ENCODE results near the gene TMEM238. TPM values are rescaled to one million over a fixed set of nuclear protein-coding genes. Genes with fewer than 3 reads are reported as not detected.
A peak's percentile ranks its signal among the peaks of the same experiment; 100 is the strongest.

Gene TMEM238
- polyA plus RNA-seq, 1 of the 3 experiments (the other 2 are of a cell fraction): 0.12 TPM

DNA sequence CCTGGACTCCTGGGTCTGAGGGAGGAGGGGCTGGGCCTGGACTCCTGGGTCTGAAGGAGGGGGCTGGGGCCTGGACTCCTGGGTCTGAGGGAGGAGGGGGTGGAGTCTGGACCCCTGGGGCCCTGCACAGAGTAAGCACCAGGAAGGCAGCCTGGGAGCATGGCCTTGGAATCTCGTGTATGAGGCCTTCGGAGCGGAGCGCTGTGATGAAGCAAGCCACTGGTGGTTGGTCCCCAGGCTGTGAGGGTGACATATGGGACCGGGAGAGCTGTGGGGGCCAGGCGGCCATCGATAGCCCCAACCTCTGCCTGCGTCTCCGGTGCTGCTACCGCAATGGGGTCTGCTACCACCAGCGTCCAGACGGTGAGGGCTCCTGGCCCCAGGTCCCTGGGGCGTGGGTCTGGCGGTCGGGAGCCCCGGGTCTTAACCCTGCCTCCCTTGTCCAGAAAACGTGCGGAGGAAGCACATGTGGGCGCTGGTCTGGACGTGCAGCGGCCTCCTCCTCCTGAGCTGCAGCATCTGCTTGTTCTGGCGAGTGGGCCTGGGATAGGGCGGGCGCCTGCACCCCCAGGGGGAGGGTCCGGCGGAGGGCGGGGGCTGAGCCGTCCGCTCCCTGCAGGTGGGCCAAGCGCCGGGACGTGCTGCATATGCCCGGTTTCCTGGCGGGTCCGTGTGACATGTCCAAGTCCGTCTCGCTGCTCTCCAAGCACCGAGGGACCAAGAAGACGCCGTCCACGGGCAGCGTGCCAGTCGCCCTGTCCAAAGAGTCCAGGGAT, 6.5 kb downstream of the TMEM238 start:
- Histone ChIP-seq H3K79me2 (ENCODE audit: insufficient read depth) (no peaks in the 10 kb centered on the region), H3K4me2 (no peak overlapping the region), H3K36me3 (replicated peaks in 1 of 2; ENCODE audit: control insufficient read depth in 1 of 2, insufficient read depth in 2 of 2, low read length in 1 of 2) (no peaks in the 10 kb centered on the region), H3K27ac (ENCODE audit: low read depth in 2 of 2, low read length in 1 of 2) (no peak overlapping the region), H2AFZ (ENCODE audit: low read depth) (no peak overlapping the region), H4K20me1 (ENCODE audit: insufficient read depth) (no peaks in the 10 kb centered on the region), H3K4me3 (ENCODE audit: low read depth in 2 of 2, low read length in 1 of 2) (no peak overlapping the region), H3K4me1 (ENCODE audit: control insufficient read depth in 1 of 2, insufficient read depth in 2 of 2, low read depth in 1 of 2, low read length in 1 of 2) (peaks cover 16 to 18% of the 10 kb centered on the region in 2 experiments; a peak in 3 of 4 replicates), H3K9me2 (no peaks in the 10 kb centered on the region), H3K9me3 (no peaks in the 10 kb centered on the region), H3K27me3 (ENCODE audit: insufficient read depth) (no peaks in the 10 kb centered on the region), H3K9ac (no peak overlapping the region), H3F3A (replicated peaks; ENCODE audit: insufficient read depth) (peaks cover under 1% of the 10 kb centered on the region)
- CTCF ChIA-PET: interaction anchor here (0.9 to 1.0 kb wide), 2 partner anchors 40 to 236 kb away, joined by 3 read pairs; no protein-coding TSS in a partner anchor
- TF ChIP-seq FOXM1 (IDR thresholded peaks at IDR 0.05; ENCODE audit: low read depth) (no peak), RAD21 (IDR thresholded peaks at IDR 0.05; ENCODE audit: low read length) (no peak), CHD2 (IDR thresholded peaks at IDR 0.05; ENCODE audit: low read length, partially characterized antibody) (no peak), ELF1 (IDR thresholded peaks at IDR 0.05) (no peak), YY1 (IDR thresholded peaks at IDR 0.05; ENCODE audit: low read depth) (no peak), NRF1 (IDR thresholded peaks at IDR 0.05; ENCODE audit: low read depth, low read length) (no peak), EP300 (IDR thresholded peaks at IDR 0.05; ENCODE audit: borderline replicate concordance in 1 of 2, low read depth in 1 of 2, low read length in 1 of 2) (no peak), TEAD4 (IDR thresholded peaks at IDR 0.05; ENCODE audit: borderline replicate concordance, insufficient read depth) (no peak), TAF1 (IDR thresholded peaks at IDR 0.05; ENCODE audit: borderline replicate concordance, low read depth, low read length) (no peak)
- TF ChIP-seq, protein P1, sequence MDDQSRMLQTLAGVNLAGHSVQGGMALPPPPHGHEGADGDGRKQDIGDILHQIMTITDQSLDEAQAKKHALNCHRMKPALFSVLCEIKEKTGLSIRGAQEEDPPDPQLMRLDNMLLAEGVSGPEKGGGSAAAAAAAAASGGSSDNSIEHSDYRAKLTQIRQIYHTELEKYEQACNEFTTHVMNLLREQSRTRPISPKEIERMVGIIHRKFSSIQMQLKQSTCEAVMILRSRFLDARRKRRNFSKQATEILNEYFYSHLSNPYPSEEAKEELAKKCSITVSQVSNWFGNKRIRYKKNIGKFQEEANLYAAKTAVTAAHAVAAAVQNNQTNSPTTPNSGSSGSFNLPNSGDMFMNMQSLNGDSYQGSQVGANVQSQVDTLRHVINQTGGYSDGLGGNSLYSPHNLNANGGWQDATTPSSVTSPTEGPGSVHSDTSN (IDR thresholded peaks at IDR 0.05): no peak
- TF ChIP-seq, protein P2, sequence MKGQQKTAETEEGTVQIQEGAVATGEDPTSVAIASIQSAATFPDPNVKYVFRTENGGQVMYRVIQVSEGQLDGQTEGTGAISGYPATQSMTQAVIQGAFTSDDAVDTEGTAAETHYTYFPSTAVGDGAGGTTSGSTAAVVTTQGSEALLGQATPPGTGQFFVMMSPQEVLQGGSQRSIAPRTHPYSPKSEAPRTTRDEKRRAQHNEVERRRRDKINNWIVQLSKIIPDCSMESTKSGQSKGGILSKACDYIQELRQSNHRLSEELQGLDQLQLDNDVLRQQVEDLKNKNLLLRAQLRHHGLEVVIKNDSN (IDR thresholded peaks at IDR 0.05; ENCODE audit: borderline replicate concordance, low read depth): no peak
- TF ChIP-seq, protein P3, sequence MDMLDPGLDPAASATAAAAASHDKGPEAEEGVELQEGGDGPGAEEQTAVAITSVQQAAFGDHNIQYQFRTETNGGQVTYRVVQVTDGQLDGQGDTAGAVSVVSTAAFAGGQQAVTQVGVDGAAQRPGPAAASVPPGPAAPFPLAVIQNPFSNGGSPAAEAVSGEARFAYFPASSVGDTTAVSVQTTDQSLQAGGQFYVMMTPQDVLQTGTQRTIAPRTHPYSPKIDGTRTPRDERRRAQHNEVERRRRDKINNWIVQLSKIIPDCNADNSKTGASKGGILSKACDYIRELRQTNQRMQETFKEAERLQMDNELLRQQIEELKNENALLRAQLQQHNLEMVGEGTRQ (IDR thresholded peaks at IDR 0.05; ENCODE audit: borderline replicate concordance, low read depth, low read length): no peak
- POLR2A ChIA-PET: interaction anchor here (1.2 kb wide), 1 partner anchor 38 kb away, joined by 3 read pairs; the partner anchor contains the start of gene KMT5C
- peak; percentile 41 for DNase-seq
- WGBS (ENCODE audit: low lambda C conversion rate): 80% methylated on average over 19 of the region's 43 CpGs
